HG03521 (cell line): Measurements from ENCODE around the gene MED17.

ENCODE experiments used
- ATAC-seq: cut with Tn5 transposase; IDR thresholded peaks from one replicate; pipeline ENCODE4 v1.9.1; 2021; ENCODE audit warnings: mild to moderate bottlenecking, moderate library complexity; ENCODE audit not compliant: unreplicated experiment

The MED17 gene

GRCh38 chr11:93846411-93846810 lies 62.3 kb downstream of the MED17 start:
- no peak for ATAC-seq

GRCh38 chr11:93849201-93849600 lies 65.1 kb downstream of the MED17 start:
- ATAC-seq, result no peak

GRCh38 chr11:93849751-93850593 lies 65.9 kb downstream of the MED17 start:
- no peak for ATAC-seq

- ATAC-seq, result no peak
Measured at GRCh38 chr11:93850594-93851018, 66.5 kb downstream of the MED17 start, which contains the start of gene VSTM5. Gene VSTM5 (minus strand): TSS chr11:93850618. CDS start chr11:93850502, 116 bp downstream.

GRCh38 chr11:93852242-93852641 lies 68.2 kb downstream of the MED17 start:
- no peak for ATAC-seq

GRCh38 chr11:93857413-93858120 lies 73.5 kb downstream of the MED17 start:
- no peak for ATAC-seq

- ATAC-seq, result no peak
Measured at GRCh38 chr11:93858121-93858775, 74.2 kb downstream of the MED17 start.

GRCh38 chr11:93861808-93862207 lies 77.7 kb downstream of the MED17 start:
- ATAC-seq, result no peak
